DOHH2 (cell line): Measurements from ENCODE around the gene MVK.

Experiments used
- H3F3A ChIP-seq: fragments of 200-600 bp; sonication (generic), shearing (Covaris generic); 2 replicates; pipeline ENCODE4 v1.6.0; 2016; ENCODE audit warnings: antibody characterized with exemption, mild to moderate bottlenecking; ENCODE audit not compliant: control insufficient read depth, insufficient read depth
- H3K27ac ChIP-seq: fragments of 200-600 bp; sonication (generic); 2 replicates; pipeline ENCODE4 v1.5.1; 2014; ENCODE audit warnings: low read depth, mild to moderate bottlenecking, low read length, moderate library complexity
- H3K27me3 ChIP-seq: fragments of 200-600 bp; sonication (generic); 2 replicates; pipeline ENCODE4 v1.6.1; 2014; ENCODE audit warnings: mild to moderate bottlenecking, low read length, mixed read lengths; ENCODE audit not compliant: control insufficient read depth
- H3K36me3 ChIP-seq: fragments of 200-600 bp; sonication (generic); 2 replicates; pipeline ENCODE4 v1.6.1; 2014; ENCODE audit warnings: mild to moderate bottlenecking, low read length, moderate library complexity, mixed read lengths; ENCODE audit not compliant: control insufficient read depth
- H3K4me1 ChIP-seq: fragments of 200-600 bp; sonication (generic); 2 replicates; pipeline ENCODE4 v1.6.1; 2014; ENCODE audit warnings: mild to moderate bottlenecking, low read length, mixed read lengths; ENCODE audit not compliant: control insufficient read depth
- H3K4me2 ChIP-seq: fragments of 200-600 bp; sonication (generic); 2 replicates; pipeline ENCODE4 v1.6.0; 2014; ENCODE audit warnings: mild to moderate bottlenecking, low read length, moderate library complexity
- H3K4me3 ChIP-seq: fragments of 200-600 bp; sonication (generic); 2 replicates; pipeline ENCODE4 v1.5.1; 2014; ENCODE audit warnings: mild to moderate bottlenecking, low read length, mixed read lengths
- H3K79me2 ChIP-seq: fragments of 200-600 bp; sonication (generic); 2 replicates; pipeline ENCODE4 v1.6.1; 2014; ENCODE audit warnings: mild to moderate bottlenecking, low read length, mixed read lengths; ENCODE audit not compliant: control insufficient read depth
- H3K9me2 ChIP-seq: fragments of 200-600 bp; sonication (generic); replicated peaks from 2 replicates; pipeline ENCODE4 v1.6.1; 2014; ENCODE audit warnings: mild to moderate bottlenecking, low read length, mixed read lengths; ENCODE audit not compliant: control insufficient read depth
- H3K9me3 ChIP-seq: fragments of 200-600 bp; sonication (generic); 2 replicates; pipeline ENCODE4 v1.6.1; 2014; ENCODE audit warnings: antibody characterized with exemption, low read length, mixed read lengths; ENCODE audit not compliant: control insufficient read depth, insufficient read depth
- H4K20me1 ChIP-seq: fragments of 200-600 bp; sonication (generic); 2 replicates; pipeline ENCODE4 v1.6.0; 2014; ENCODE audit warnings: low read depth, mild to moderate bottlenecking, antibody characterized with exemption, low read length, moderate library complexity; ENCODE audit not compliant: control insufficient read depth, insufficient read depth
- CTCF ChIP-seq: fragments of 200-600 bp; sonication (generic); IDR thresholded peaks from one replicate; pipeline ENCODE4 v1.5.1; 2014; ENCODE audit warnings: antibody characterized with exemption, mild to moderate bottlenecking, low read depth, low read length; ENCODE audit not compliant: poor library complexity, severe bottlenecking
- EZH2phosphoT487 ChIP-seq: fragments of 200-600 bp; sonication (generic); IDR thresholded peaks from 2 replicates; pipeline ENCODE4 v1.6.1; 2017; ENCODE audit warnings: borderline replicate concordance, mild to moderate bottlenecking, antibody characterized with exemption, low read length, moderate library complexity, mixed read lengths

Gene MVK

GRCh38 chr12:109619002-109619604, 45.5 kb downstream of the MVK start:
- H3K4me2 ChIP-seq: no peak overlapping the region
- no peaks in the 10 kb centered on the region for H3K4me1 ChIP-seq
- no peaks in the 10 kb centered on the region for H4K20me1 ChIP-seq
- no peaks in the 10 kb centered on the region for H3F3A ChIP-seq
- H3K27ac ChIP-seq: no peak overlapping the region
- H3K9me2 ChIP-seq: no peaks in the 10 kb centered on the region
- H3K4me3 ChIP-seq: no peak overlapping the region
- TF ChIP-seq CTCF: no peak
- no peak for TF ChIP-seq EZH2phosphoT487
- H3K36me3 ChIP-seq: no peaks in the 10 kb centered on the region
- H3K27me3 ChIP-seq: peaks cover 18% of the 10 kb centered on the region
- H3K9me3 ChIP-seq: no peaks in the 10 kb centered on the region
- H3K79me2 ChIP-seq: no peaks in the 10 kb centered on the region

GRCh38 chr12:109621211-109621694, 47.7 kb downstream of the MVK start:
- H3K36me3 ChIP-seq: no peaks in the 10 kb centered on the region
- no peaks in the 10 kb centered on the region for H3K4me1 ChIP-seq
- no peaks in the 10 kb centered on the region for H4K20me1 ChIP-seq
- H3K27ac ChIP-seq: no peak overlapping the region
- H3F3A ChIP-seq: no peaks in the 10 kb centered on the region
- no peak overlapping the region for H3K4me2 ChIP-seq
- no peaks in the 10 kb centered on the region for H3K79me2 ChIP-seq
- no peaks in the 10 kb centered on the region for H3K9me2 ChIP-seq
- TF ChIP-seq CTCF: no peak
- no peak for TF ChIP-seq EZH2phosphoT487
- no peak overlapping the region for H3K4me3 ChIP-seq
- peaks cover 18% of the 10 kb centered on the region for H3K27me3 ChIP-seq
- no peaks in the 10 kb centered on the region for H3K9me3 ChIP-seq

- Histone ChIP-seq H4K20me1 (no peaks in the 10 kb centered on the region), H3K79me2 (no peaks in the 10 kb centered on the region), H3K4me3 (no peak overlapping the region), H3K27ac (no peak overlapping the region), H3F3A (no peaks in the 10 kb centered on the region), H3K36me3 (no peaks in the 10 kb centered on the region), H3K9me3 (no peaks in the 10 kb centered on the region), H3K4me2 (no peak overlapping the region), H3K27me3 (peaks cover 18% of the 10 kb centered on the region), H3K4me1 (no peaks in the 10 kb centered on the region), H3K9me2 (no peaks in the 10 kb centered on the region)
- no peak for TF ChIP-seq EZH2phosphoT487
- TF ChIP-seq CTCF: no peak
Measured at GRCh38 chr12:109621901-109622364, 48.3 kb downstream of the MVK start.
